Mesendoderm (in vitro differentiated cells): ENCODE results near the gene SLC45A3.

Experiments
- DNase-seq: peaks from one replicate; pipeline ENCODE4 v3.0.0; 2013
- H2AK5ac ChIP-seq: 2 replicates; pipeline ENCODE4 v1.6.1; 2013; ENCODE audit warnings: low read length, inconsistent platforms
- H2BK120ac ChIP-seq: 2 replicates; pipeline ENCODE4 v1.6.1; 2013; ENCODE audit warnings: low read depth, mild to moderate bottlenecking, low read length, moderate library complexity, mixed read lengths
- H2BK15ac ChIP-seq: replicated peaks from 2 replicates; pipeline ENCODE4 v1.6.1; 2013; ENCODE audit warnings: low read depth, mild to moderate bottlenecking, moderate library complexity
- H2BK5ac ChIP-seq: 2 replicates; pipeline ENCODE4 v1.6.1; 2013; ENCODE audit warnings: low read length, inconsistent platforms
- H3K18ac ChIP-seq: 2 replicates; pipeline ENCODE4 v1.6.1; 2013; ENCODE audit warnings: mild to moderate bottlenecking, low read length, mixed read lengths
- H3K23ac ChIP-seq: one replicate; pipeline ENCODE4 v1.6.1; 2013; ENCODE audit warnings: low read length
- H3K27ac ChIP-seq: 2 replicates; pipeline ENCODE4 v1.5.1; 2013; ENCODE audit warnings: low read depth, mild to moderate bottlenecking, inconsistent platforms, low read length, moderate library complexity
- H3K27me3 ChIP-seq: 2 replicates; pipeline ENCODE4 v1.6.1; 2013; ENCODE audit warnings: low read length, control low read depth, mild to moderate bottlenecking, inconsistent platforms; ENCODE audit not compliant: insufficient read depth, poor library complexity
- H3K36me3 ChIP-seq: 2 replicates; pipeline ENCODE4 v1.6.1; 2013; ENCODE audit warnings: low read length, inconsistent platforms; ENCODE audit not compliant: control insufficient read depth, insufficient read depth
- H3K4ac ChIP-seq: one replicate; pipeline ENCODE4 v1.6.1; 2013; ENCODE audit warnings: low read depth, mild to moderate bottlenecking, low read length, moderate library complexity
- H3K4me1 ChIP-seq: 2 replicates; pipeline ENCODE4 v1.6.1; 2013; ENCODE audit warnings: low read depth, low read length, inconsistent platforms; ENCODE audit not compliant: control insufficient read depth
- H3K4me2 ChIP-seq: 2 replicates; pipeline ENCODE4 v1.6.1; 2013; ENCODE audit warnings: low read length
- H3K4me3 ChIP-seq: 2 replicates; pipeline ENCODE4 v1.5.1; 2013; ENCODE audit warnings: mild to moderate bottlenecking, low read length
- H3K56ac ChIP-seq: one replicate; pipeline ENCODE4 v1.6.1; 2013; ENCODE audit warnings: low read length
- H3K79me1 ChIP-seq: 2 replicates; pipeline ENCODE4 v1.6.1; 2013; ENCODE audit warnings: low read length, inconsistent platforms
- H3K79me2 ChIP-seq: 2 replicates; pipeline ENCODE4 v1.6.1; 2013; ENCODE audit warnings: mild to moderate bottlenecking, low read length; ENCODE audit not compliant: control insufficient read depth, insufficient read depth
- H3K9ac ChIP-seq: 2 replicates; pipeline ENCODE4 v1.6.1; 2013; ENCODE audit warnings: low read length, inconsistent platforms
- H4K5ac ChIP-seq: one replicate; pipeline ENCODE4 v1.6.1; 2013; ENCODE audit warnings: low read length
- H4K8ac ChIP-seq: one replicate; pipeline ENCODE4 v1.6.1; 2013; ENCODE audit warnings: low read depth, mild to moderate bottlenecking, control low read depth, low read length, moderate library complexity
- WGBS: extraction: QIAGEN DNeasy Blood & Tissue Kit; methylation state at CpG from one replicate; pipeline ENCODE4 v1.1.7; 2013; ENCODE audit warnings: low lambda C conversion rate, missing lambda C conversion rate; ENCODE audit not compliant: insufficient coverage; ENCODE audit errors: extremely low coverage; 5-methylcytosine and 5-hydroxymethylcytosine counted together

Gene SLC45A3

GRCh38 chr1:205719015-205719414 is 38.7 kb upstream of the SLC45A3 start:
- H2AK5ac ChIP-seq: no peak overlapping the region
- H3K4me1 ChIP-seq: no peaks in the 10 kb centered on the region
- H2BK15ac ChIP-seq: no peak overlapping the region
- H4K5ac ChIP-seq: no peak overlapping the region
- no peak overlapping the region for H2BK120ac ChIP-seq
- H3K4me3 ChIP-seq: no peak overlapping the region
- WGBS: no CpG with 5 or more reads among the region's 3 CpGs
- peaks cover 15% of the 10 kb centered on the region for H3K36me3 ChIP-seq
- no peak overlapping the region for H3K23ac ChIP-seq
- no peak overlapping the region for H2BK5ac ChIP-seq
- H3K27ac ChIP-seq: no peak overlapping the region
- no peak overlapping the region for H3K9ac ChIP-seq
- DNase-seq: no peak
- H3K56ac ChIP-seq: no peak overlapping the region
- H3K79me2 ChIP-seq: no peaks in the 10 kb centered on the region
- H4K8ac ChIP-seq: no peak overlapping the region
- no peaks in the 10 kb centered on the region for H3K27me3 ChIP-seq
- peaks cover 2% of the 10 kb centered on the region for H3K79me1 ChIP-seq
- H3K4ac ChIP-seq: no peak overlapping the region
- no peak overlapping the region for H3K18ac ChIP-seq
- H3K4me2 ChIP-seq: no peak overlapping the region

GRCh38 chr1:205716371-205717132 is 36.2 kb upstream of the SLC45A3 start:
- H3K18ac ChIP-seq: no peak overlapping the region
- peaks cover 14% of the 10 kb centered on the region for H3K36me3 ChIP-seq
- no peak overlapping the region for H3K23ac ChIP-seq
- H3K4me1 ChIP-seq: no peaks in the 10 kb centered on the region
- no peak overlapping the region for H3K4me3 ChIP-seq
- no peaks in the 10 kb centered on the region for H3K79me1 ChIP-seq
- no peak overlapping the region for H2BK120ac ChIP-seq
- no peak overlapping the region for H3K4ac ChIP-seq
- no CpG with 5 or more reads among the region's 7 CpGs for WGBS
- no peak overlapping the region for H2BK5ac ChIP-seq
- H3K27ac ChIP-seq: no peak overlapping the region
- H3K9ac ChIP-seq: no peak overlapping the region
- no peak overlapping the region for H2BK15ac ChIP-seq
- H3K4me2 ChIP-seq: no peak overlapping the region
- DNase-seq: no peak
- no peak overlapping the region for H4K8ac ChIP-seq
- no peaks in the 10 kb centered on the region for H3K79me2 ChIP-seq
- no peaks in the 10 kb centered on the region for H3K27me3 ChIP-seq
- H3K56ac ChIP-seq: no peak overlapping the region
- no peak overlapping the region for H2AK5ac ChIP-seq
- H4K5ac ChIP-seq: no peak overlapping the region

- Histone ChIP-seq H3K36me3 (peaks cover 14% of the 10 kb centered on the region), H3K27ac (no peak overlapping the region)
These were observed 35.3 kb upstream of the SLC45A3 start for GRCh38 chr1:205715628-205716027.

GRCh38 chr1:205714906-205715246 is 34.6 kb upstream of the SLC45A3 start:
- no peak overlapping the region for H2AK5ac ChIP-seq
- H2BK120ac ChIP-seq: no peak overlapping the region
- H3K18ac ChIP-seq: no peak overlapping the region
- no peak overlapping the region for H3K4ac ChIP-seq
- H3K27ac ChIP-seq: no peak overlapping the region
- H2BK15ac ChIP-seq: no peak overlapping the region
- H3K4me3 ChIP-seq: no peak overlapping the region
- no peak for DNase-seq
- no peak overlapping the region for H4K5ac ChIP-seq
- H3K36me3 ChIP-seq: peaks cover 12% of the 10 kb centered on the region
- H3K4me1 ChIP-seq: no peaks in the 10 kb centered on the region
- no CpG with 5 or more reads among the region's 4 CpGs for WGBS
- H3K27me3 ChIP-seq: no peaks in the 10 kb centered on the region
- H4K8ac ChIP-seq: no peak overlapping the region
- H3K56ac ChIP-seq: no peak overlapping the region
- H3K23ac ChIP-seq: no peak overlapping the region
- H3K9ac ChIP-seq: no peak overlapping the region
- H2BK5ac ChIP-seq: no peak overlapping the region
- no peaks in the 10 kb centered on the region for H3K79me2 ChIP-seq
- no peaks in the 10 kb centered on the region for H3K79me1 ChIP-seq
- H3K4me2 ChIP-seq: no peak overlapping the region

More at GRCh38 chr1:205715628-205716027, 35.3 kb upstream of the SLC45A3 start:
- H2BK120ac ChIP-seq: no peak overlapping the region
- H3K23ac ChIP-seq: no peak overlapping the region
- no peak overlapping the region for H3K18ac ChIP-seq
- H3K4me1 ChIP-seq: no peaks in the 10 kb centered on the region
- no CpG with 5 or more reads among the region's 5 CpGs for whole genome bisulfite sequencing
- H3K79me1 ChIP-seq: no peaks in the 10 kb centered on the region
- no peak overlapping the region for H2AK5ac ChIP-seq
- DNase-seq: no peak
- no peak overlapping the region for H3K4ac ChIP-seq
- H3K9ac ChIP-seq: no peak overlapping the region
- no peak overlapping the region for H3K4me2 ChIP-seq
- no peak overlapping the region for H3K56ac ChIP-seq
- no peak overlapping the region for H4K5ac ChIP-seq
- H3K79me2 ChIP-seq: no peaks in the 10 kb centered on the region
- H2BK5ac ChIP-seq: no peak overlapping the region
- H3K4me3 ChIP-seq: no peak overlapping the region
- no peak overlapping the region for H4K8ac ChIP-seq
- no peak overlapping the region for H2BK15ac ChIP-seq
- no peaks in the 10 kb centered on the region for H3K27me3 ChIP-seq

GRCh38 chr1:205714190-205714905 is 34.0 kb upstream of the SLC45A3 start:
- no peak overlapping the region for H3K56ac ChIP-seq
- H2BK120ac ChIP-seq: no peak overlapping the region
- no peak overlapping the region for H2BK5ac ChIP-seq
- no peaks in the 10 kb centered on the region for H3K79me1 ChIP-seq
- no peak overlapping the region for H3K9ac ChIP-seq
- H3K4ac ChIP-seq: no peak overlapping the region
- no peak overlapping the region for H3K4me3 ChIP-seq
- H3K4me1 ChIP-seq: no peaks in the 10 kb centered on the region
- H4K5ac ChIP-seq: no peak overlapping the region
- no peak overlapping the region for H3K23ac ChIP-seq
- peaks cover 9% of the 10 kb centered on the region for H3K36me3 ChIP-seq
- no peaks in the 10 kb centered on the region for H3K27me3 ChIP-seq
- H3K79me2 ChIP-seq: no peaks in the 10 kb centered on the region
- no peak overlapping the region for H3K18ac ChIP-seq
- no peak overlapping the region for H2BK15ac ChIP-seq
- H2AK5ac ChIP-seq: no peak overlapping the region
- H4K8ac ChIP-seq: no peak overlapping the region
- no peak for DNase-seq
- no peak overlapping the region for H3K4me2 ChIP-seq
- WGBS: no CpG with 5 or more reads among the region's 5 CpGs
- H3K27ac ChIP-seq: no peak overlapping the region
